Cardiac septum (tissue), 1 donor: Measurements from ENCODE around the gene ANKRD26. TPM values are rescaled to one million over a fixed set of nuclear protein-coding genes. Genes with fewer than 3 reads are reported as not detected.
"Not testable (repeated sequence)": the region's sequence is repeated elsewhere in the genome, so short reads cannot be mapped to it uniquely, and the experiment has no call there.

Experiments used
- DNase-seq: peaks from one replicate; pipeline ENCODE4 v3.0.0-alpha.2; 2020; ENCODE audit warnings: low spot score
- intact Hi-C: fragments of 100-400 bp; cut with DNase I; formaldehyde crosslinking; loops from one replicate; pipeline ENCODE4 v1.14.0; 2022
- long read RNA-seq: library from polyadenylated mRNA; unstranded; transcript quantifications from one replicate; pipeline ENCODE4 v2.0.0, GENCODE V29; 2021
- total RNA-seq: library from RNA; stranded (reverse); fragmentation: NEBNext Ultra II Directional; extraction: Animal tissue kit (Norgen Biotek cat#: 25700); gene quantifications from one replicate; pipeline ENCODE4 v1.2.1, GENCODE V29; 2021
- donor health status: DM: no; HTN: no; CAD: no.

Gene ANKRD26
- total RNA-seq: 9.1 TPM
- long read RNA-seq, partial matches to known transcripts: 14 of 22 reads
- long read RNA-seq, other reads (novel, unspliced or antisense): 8 of 22 reads

DNA sequence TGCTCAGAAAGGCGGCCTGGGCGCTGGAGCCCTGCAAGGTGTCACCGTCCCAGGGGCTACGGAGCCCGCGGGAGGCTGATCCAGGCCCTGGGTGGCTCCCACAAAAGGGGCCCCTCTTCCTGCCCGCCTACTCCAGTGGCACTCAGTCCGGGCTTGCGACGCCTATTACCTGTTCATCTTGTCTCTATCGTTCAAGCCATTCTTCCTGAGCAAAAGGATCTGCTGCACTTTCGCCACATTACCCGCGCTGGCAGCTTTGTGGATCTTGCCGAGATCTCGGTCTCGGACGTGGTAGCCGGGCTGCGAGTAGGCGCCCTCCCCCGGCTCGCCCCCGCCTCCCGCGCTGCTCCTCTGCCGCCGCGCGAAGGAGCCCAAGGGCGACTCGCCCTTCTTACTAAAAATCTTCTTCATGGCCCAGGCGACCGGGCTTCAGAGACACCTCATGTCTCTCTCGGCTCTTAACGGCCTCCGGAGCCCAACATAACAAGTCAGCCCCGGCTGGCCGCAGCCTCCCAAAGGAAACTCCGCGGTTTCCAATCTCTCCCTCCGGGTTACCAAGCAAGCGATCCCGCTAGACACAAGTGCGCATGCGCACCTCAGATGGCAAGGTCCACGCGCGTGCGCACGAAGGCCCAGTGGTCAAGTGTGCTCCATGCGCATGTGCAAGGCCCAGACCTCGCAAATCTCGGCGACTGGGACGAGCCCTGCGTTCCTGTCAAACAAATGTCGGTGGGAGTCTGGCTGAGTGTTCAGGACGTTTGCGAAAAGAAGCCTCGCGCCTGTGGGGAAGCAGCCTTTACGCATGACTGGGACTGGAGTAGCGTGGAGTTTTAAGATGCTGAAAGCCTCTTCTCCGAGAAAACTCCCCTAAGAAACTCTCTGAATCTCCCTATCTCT, at the start of gene ANKRD26:
Gene ANKRD26 (minus strand): TSS at position 579 of the 897 bp plus-strand sequence. CDS start 168 bp downstream, at position 411.
- intact Hi-C loops: loop anchor here (2.0 kb wide), 1 partner anchor 55 kb away; the partner anchor contains the start of genes MASTL and YME1L1
- peak; percentile 98 for DNase-seq

DNA sequence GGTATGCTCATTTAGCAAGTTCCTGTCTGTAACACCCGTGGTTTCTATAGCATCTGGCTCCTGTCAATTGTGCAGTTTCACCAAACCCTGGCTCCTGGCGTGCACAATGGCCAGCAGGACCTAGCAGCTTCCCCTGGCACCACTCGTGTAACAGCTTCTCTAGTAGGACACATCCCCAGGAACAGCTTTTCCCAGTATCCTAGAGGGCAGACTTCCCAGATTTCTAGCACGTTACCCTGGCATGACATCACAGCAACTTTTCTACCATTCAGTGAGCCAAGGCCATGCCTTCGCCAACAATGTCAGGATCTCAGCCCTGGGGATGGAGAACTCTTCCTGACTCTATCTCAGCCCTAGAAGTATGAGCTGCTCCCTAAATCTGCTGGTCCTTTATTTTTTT, 47.4 kb upstream of the ANKRD26 start:
- DNase-seq: no peak
- intact Hi-C loops: no loop called here

DNA sequence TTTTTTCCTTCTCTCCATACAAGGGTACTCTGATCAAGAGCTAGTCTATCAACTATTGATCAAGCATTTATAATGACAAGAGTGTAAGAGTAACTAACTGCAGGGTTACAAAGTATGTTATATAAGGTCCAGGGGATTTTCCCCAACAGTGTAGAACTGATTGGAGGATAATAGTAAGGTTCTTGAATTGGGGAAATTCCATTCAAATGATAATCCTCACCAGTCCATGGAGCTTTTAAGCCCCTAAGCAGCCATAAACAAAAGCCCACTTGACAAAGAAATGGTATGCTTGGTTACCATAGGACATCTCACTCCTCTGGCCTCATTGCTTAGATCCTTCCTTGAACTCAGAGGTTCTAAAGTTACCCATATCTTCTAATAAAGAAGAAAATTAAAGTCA, 45.6 kb upstream of the ANKRD26 start:
- intact Hi-C loops: no loop called here
- no peak for DNase-seq

DNA sequence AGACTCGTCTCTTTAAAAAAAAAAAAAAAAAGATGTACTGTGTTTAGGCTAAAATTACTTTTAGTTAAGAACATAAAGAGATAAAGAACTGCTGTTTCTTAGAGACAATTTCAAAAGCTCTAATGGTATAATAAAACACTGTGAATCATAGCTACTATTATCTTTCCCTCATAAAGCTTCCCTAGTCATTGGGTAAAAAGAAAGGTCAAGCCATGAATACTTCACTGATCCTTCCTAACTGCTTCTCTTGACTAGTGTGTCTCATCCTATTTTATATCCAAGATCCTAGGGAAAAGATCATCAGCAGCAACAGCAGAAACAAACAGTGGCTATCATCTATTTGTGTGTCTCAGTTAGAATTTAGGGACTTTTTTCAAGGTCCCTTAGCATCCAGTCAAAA, 43.4 kb upstream of the ANKRD26 start:
- intact Hi-C loops: no loop called here
- no peak for DNase-seq

DNA sequence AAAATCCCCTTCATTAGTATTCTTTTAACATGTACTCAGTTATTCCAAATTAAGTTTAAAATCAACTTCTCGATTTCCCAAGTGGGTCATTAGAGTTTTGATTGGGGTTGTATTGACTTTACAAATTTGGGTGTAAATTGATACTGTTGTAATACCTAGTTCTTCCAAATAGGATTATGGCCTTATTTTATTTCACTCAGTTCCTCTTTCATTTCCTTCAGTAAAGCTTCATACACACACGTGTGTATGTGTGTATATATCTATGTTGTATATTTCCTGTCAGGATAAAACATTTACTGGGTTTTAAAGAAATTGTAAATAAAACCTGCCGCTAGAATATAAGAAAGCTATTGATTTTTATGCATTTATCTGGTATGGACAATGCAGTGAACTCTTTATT, 38.0 kb upstream of the ANKRD26 start:
- no peak for DNase-seq
- intact Hi-C loops: no loop called here

DNA sequence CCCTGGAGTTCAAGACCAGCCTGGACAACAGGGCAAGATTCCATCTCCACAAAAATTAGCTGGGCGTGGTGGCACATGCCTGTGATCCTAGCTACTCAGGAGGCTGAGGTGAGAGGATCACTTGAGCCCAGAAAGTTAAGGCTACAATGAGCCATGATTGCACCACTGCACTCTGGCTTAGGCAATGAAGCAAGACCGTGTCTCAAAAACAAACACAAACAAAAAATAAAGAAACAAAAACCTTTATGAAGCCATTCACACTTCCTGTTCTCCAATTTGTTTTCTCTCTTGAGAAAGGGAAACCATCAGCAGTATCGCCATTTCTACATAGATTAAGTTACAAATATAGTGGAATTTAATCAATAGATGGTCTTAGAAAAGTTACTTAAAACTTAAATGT, 34.1 kb upstream of the ANKRD26 start:
- intact Hi-C loops: no loop called here
- DNase-seq: no peak

DNA sequence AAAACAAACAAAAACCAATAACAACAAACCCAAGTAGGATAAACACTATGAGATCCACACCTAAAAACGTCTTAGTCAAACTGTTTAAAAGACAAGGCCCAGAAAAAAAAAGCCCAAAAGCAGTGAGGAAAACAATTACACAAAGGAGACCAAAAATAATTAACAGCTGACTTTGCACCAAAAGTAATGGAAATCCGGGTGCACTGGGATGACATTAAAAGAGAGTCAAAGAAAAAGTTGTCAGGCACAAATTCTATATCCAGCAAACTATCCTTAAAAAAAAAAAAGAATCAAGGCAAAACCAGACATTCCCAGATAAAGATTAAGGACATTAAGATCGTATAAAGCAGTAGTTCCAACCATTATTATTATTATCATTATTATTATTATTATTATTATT, 7.9 kb upstream of the ANKRD26 start:
- intact Hi-C loops: no loop called here
- no peak for DNase-seq

DNA sequence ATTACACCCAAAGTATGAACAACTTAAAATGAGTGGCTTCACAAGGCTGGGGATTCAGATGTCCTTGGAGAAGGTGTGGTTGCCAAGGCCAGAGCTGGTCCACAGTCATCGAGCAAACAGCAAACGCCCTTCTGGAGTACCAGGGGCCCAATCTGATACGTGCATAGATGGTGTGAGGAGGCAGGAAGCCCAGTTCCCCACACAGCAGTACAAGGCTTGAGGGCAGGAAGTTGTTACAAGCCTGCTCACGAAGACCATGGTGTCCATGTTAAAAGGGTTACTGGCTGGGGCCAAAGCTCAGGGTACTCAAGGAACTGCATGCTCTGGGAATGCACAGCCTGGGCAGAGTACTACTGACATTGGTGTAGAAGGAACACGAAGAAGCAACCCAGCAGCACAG, 4.6 kb upstream of the ANKRD26 start:
- DNase-seq: no peak
- intact Hi-C loops: no loop called here

DNA sequence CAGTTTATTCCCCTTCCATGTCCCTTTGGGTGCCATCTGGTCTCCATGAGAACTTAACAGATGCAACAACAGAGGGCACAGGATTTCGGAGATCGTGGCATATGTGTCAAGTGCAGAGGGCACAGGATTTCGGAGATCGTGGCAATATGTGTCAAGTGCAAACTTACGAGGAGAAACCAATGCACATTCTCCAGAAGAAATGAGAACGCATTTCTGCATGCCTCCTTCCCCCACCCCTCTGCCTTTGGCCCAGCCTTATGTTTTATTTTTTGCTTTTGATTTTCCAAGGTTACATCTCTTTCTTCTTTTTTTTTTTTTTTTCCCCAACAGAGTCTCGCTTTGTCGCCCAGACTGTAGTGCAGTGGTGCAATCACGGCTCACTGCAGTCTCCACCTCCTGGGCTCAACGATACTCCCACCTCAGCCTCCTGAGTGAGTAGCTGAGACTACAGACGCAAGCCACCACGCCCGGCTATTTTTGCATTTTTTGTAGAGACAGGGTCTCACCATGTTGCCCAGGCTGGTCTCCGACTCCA, 586 bp upstream of the ANKRD26 start:
- DNase-seq: no peak
- intact Hi-C loops: loop anchor here (2.0 kb wide), 1 partner anchor 54 kb away; the partner anchor contains the start of genes MASTL and YME1L1

DNA sequence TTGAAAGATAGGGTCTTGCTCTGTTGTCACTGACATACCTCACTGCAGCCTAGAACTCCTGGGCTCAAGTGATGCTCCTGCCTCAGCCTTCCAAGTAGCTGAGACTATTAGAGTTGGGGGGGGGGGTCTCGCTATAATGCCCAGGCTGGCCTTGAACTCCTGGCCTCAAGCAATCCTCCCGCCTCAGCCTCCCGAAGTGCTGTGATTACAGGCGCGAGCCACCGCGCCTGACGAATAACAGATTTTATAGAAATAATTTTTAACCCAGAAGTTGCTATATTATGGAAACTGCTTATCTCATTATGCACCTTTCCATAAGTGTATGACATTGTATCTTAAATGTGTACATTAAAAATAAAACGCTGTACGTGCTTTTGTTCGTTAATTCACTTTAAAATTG, 846 bp downstream of the ANKRD26 start:
- no peak for DNase-seq
- intact Hi-C loops: no loop called here

DNA sequence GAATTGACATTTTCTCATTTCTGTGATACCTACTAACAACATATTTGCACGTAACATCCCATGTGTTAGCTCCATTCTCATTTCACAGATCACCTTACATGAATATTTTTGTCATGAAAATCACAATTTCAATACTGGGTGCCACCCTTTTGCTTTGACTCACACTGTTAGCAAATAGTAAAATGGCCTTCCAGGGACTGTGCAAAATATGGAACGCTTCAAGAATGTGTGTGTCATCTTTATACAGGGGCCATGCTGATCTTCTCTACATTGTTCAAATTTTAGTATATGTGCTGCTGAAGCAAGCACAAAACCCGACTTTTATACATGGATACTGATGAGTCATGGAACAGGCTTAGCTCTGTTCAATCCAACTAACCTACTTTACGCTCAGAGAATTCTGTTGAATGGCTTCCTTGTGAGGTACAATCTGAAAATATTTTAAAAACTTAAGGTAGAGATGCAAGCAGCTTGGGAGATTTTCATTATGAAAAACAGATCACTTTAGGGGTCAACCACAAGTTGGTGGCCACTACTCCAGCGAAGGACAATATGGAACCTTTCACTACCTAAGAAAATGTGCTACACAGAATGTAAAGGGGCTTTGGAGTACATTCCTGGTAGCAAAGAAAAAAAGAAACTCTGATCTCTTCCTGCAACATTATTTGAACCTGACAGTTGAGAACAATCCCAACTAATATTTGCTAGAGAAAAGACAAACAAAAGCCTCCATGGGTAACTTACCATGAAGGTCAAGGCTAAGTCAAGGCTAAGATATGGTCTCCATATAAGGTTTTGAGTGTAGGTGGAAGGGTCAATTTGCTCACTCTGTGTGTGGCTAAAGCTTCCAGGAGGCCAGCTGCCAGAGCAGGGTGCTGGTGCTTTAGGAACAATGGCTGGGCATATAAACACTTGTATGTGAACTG, 11.9 kb downstream of the ANKRD26 start:
- intact Hi-C loops: no loop called here

DNA sequence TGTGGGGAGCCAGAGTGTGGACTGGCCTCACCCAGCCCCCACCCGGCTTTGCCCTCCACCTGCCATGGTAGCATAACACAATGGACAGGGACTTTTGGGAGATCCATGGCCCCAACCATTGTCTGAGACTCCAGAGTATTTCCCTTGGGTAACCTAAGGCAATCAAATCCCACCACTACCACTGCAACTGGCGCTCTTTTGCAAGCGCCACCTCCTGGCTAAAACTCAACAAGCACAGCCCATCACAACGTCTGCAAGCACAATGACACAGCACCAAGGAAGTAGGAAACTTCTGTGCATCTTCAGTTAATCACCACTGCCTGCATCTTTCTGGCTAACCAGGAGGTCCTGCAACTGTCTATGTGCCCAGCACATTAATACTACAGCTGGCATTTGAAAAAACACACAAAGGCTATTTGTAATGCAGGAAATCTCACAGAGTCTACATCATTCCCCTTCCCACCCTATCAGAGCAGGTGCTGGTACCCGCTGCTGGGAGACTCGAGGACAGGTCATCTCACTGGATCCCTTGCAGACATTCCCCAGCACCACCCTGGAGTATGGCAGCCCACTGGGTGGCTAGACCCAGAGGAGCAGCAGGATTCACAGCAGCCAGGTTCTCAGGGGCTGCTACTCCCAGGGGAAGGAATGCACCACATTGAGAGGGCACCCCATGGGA, 27.7 kb downstream of the ANKRD26 start:
- intact Hi-C loops: no loop called here

More for the DNA sequence above, 11.9 kb downstream of the ANKRD26 start:
- DNase-seq: no peak

DNA sequence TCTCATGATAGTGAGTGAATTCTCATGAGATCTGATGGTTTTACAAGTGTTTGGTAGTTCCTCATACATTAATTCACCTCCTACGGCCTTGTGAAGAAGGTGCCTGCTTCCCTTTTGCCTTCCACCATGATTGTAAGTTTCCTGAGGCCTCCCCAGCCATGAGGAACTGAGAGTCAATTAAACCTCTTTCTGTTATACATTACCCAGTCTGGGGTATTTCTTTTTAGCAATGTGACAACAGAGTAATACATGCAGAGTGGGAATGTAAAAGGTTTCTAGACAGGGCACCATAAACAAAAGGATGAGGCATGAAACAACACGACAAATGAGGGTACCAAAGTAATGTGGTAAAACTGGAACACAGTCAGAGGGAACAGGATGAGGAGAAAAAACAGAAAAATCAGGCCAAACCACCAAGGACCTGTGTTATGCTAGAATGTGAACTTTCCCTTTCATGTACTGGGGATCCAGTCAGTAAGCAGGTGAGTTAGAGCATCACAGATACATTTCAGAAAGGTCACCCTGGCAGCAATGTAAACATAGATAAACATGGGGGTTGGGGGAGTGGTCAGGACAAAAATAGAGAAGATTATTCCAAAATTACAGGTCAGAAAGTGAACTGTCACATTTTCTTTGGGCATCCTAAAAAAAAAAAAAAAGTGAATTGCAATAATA, 31.9 kb downstream of the ANKRD26 start:
- no peak for DNase-seq
- intact Hi-C loops: no loop called here

More for the DNA sequence above, 27.7 kb downstream of the ANKRD26 start:
- DNase-seq: no peak

DNA sequence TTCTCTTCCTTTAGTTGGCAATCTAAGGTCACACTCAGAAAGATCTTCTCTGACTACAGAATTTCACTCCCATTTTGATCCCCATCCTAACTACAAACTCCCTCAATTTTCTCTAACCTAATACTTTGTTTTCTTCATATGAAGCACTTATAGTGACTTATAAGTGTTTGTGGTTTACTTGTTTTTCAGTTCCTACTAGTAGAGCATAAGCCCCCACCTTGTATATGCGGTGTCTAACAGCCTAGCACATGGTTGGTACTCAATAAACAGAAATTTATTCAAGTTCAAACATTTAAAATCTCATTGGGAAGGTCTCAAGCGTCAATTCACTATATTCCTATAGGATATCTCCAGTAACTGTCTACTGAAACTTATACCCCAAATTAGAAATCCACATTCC, 35.2 kb downstream of the ANKRD26 start:
- DNase-seq: no peak
- intact Hi-C loops: no loop called here

DNA sequence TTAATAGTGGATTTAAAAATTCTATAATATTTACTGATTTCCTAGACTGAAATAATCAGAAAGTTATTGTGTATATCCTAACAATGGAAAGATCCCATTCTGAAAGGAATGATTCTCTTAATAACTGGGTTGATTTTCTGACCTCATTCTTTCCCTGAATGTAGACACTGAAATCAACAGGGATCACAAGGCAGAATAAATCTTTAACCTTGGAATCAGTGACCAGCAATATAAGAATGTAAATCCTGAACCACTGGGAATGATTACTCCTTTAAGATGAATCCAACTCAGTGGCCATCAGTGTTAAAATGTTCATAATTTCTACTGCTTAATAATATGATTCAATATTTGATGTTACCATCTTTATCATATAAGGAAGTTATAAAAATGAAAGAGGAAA, 47.6 kb downstream of the ANKRD26 start:
- intact Hi-C loops: no loop called here
- no peak for DNase-seq

DNA sequence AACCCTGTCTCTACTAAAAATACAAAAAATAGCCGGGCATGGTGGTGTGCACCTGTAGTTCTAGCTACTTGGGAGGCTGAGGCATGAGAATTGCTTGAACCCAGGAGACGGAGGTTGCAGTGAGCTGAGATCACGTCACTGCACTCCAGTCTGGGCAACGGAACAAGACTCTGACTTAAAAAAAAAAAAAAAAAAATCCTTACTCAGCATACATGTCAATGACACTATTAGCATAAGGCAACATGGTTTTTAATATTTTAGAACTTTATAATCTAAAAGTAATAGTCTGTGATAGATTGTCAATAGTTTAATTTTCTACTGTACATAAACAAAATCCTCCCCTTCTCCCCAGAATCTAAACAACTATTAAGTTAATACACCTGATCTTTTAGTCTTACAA, 55.0 kb downstream of the ANKRD26 start:
- intact Hi-C loops, DNase-seq: not testable (repeated sequence)

DNA sequence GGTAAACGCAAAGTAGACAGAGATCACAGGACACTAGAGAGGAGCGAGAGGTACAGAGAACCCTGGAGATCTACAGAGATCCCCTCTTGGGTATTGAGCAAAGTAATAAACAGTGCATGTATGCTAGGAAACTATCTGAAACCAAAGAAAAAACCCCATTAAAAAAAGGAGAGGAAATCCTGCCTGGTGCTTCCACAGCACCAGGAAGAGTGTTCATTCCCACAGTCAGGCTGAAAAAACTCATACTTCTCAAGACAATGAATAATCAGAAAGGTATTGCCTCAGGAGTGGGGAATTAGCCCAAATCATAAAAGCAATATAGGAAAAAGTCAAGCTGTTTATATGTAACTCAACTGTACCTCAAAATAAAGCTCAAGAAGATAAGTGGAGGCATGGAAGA, 59.1 kb downstream of the ANKRD26 start:
- intact Hi-C loops: no loop called here
- no peak for DNase-seq

DNA sequence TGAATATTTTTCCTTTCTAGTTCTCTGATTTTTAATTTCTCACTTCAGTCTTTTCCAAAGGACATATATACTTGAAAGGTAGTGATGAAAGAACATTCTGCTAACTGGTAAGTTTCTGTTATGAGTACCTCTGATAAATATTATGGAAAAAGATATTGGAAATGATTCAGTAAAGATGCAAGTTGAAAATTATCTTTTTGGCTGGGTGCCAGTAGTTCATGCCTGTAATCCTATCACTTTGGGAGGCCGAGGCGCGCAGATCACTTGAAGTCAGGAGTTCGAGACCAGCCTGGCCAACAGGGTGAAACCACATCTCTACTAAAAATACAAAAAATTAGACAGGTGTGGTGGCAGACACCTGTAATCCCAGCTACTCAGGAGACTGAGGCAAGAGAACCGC, 62.1 kb downstream of the ANKRD26 start:
- intact Hi-C loops: no loop called here
- no peak for DNase-seq

DNA sequence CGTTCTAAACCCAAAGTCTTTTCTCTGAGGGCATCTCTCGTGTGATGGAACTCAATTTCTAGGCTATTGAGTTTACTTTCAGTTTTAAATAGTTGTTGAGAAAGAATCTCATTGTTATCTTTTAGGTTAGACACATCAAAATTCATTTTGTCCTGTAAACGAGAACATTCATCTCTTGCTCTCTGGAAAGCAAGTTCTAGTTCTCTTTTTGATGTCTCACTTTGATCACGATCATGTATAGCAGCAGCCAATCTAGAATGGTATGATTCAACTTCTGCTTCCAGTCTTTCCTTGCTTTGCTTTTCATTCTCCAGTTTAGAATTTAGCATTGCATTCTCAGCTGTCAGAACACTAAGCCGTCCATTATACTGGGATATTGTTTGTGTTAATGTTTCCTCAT, 65.1 kb downstream of the ANKRD26 start:
- no peak for DNase-seq
- intact Hi-C loops: no loop called here
